Peyer's patch (tissue), 4 donors: ENCODE results near the gene TAS1R3.

Experiments used
- POLR2A ChIP-seq, 2 donors: fragments of 450-650 bp; IDR thresholded peaks; one replicate each; pipeline ENCODE4 v1.5.1; 2017; ENCODE audit warnings: antibody characterized with exemption in 2 of 2, mild to moderate bottlenecking in 2 of 2, moderate library complexity in 2 of 2
- TF ChIP-seq, protein P1 (sequence below), 6 experiments: fragments of 450-650 bp in 4 of 6; fragments of 200-600 bp in 2 of 6; sonication (generic) in 1 of 6; IDR thresholded peaks; one replicate each; pipeline ENCODE4 v1.5.1; 2017 to 2019; ENCODE audit warnings: antibody characterized with exemption in 6 of 6, mild to moderate bottlenecking in 3 of 6, moderate library complexity in 1 of 6

- TF ChIP-seq, protein P1, sequence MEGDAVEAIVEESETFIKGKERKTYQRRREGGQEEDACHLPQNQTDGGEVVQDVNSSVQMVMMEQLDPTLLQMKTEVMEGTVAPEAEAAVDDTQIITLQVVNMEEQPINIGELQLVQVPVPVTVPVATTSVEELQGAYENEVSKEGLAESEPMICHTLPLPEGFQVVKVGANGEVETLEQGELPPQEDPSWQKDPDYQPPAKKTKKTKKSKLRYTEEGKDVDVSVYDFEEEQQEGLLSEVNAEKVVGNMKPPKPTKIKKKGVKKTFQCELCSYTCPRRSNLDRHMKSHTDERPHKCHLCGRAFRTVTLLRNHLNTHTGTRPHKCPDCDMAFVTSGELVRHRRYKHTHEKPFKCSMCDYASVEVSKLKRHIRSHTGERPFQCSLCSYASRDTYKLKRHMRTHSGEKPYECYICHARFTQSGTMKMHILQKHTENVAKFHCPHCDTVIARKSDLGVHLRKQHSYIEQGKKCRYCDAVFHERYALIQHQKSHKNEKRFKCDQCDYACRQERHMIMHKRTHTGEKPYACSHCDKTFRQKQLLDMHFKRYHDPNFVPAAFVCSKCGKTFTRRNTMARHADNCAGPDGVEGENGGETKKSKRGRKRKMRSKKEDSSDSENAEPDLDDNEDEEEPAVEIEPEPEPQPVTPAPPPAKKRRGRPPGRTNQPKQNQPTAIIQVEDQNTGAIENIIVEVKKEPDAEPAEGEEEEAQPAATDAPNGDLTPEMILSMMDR (IDR thresholded peaks at IDR 0.05) = no peak
- no peak for TF ChIP-seq POLR2A (IDR thresholded peaks at IDR 0.05)
Observed at GRCh38 chr1:1320666-1321448, 10.2 kb upstream of the TAS1R3 start.
